OCI-LY1 (cell line): ENCODE results near the gene PIP4K2A.

ENCODE experiments used
- CTCF ChIP-seq: fragments of 200-600 bp; sonication (generic), shearing (Covaris generic); IDR thresholded peaks from 2 replicates; pipeline ENCODE4 v1.5.1; 2017; ENCODE audit warnings: mild to moderate bottlenecking, antibody characterized with exemption, low read length, moderate library complexity, mixed read lengths
- EZH2 ChIP-seq: fragments of 200-600 bp; sonication (generic), shearing (Covaris generic); IDR thresholded peaks from 2 replicates; pipeline ENCODE4 v1.8.0; 2017; ENCODE audit warnings: borderline replicate concordance, mixed run types, mild to moderate bottlenecking, antibody characterized with exemption, low read length, moderate library complexity, mixed read lengths

GRCh38 chr10:22599636-22600228 lies 114.6 kb downstream of the PIP4K2A start:
- TF ChIP-seq EZH2 (no peak), CTCF (no peak)
